DOHH2 (cell line): ENCODE data around the gene WNT2.

Source experiments
- EZH2phosphoT487 ChIP-seq: fragments of 200-600 bp; sonication (generic); IDR thresholded peaks from 2 replicates; pipeline ENCODE4 v1.6.1; 2017; ENCODE audit warnings: borderline replicate concordance, mild to moderate bottlenecking, antibody characterized with exemption, low read length, moderate library complexity, mixed read lengths
- TF ChIP-seq, protein P1 (sequence below): fragments of 200-600 bp; sonication (generic); IDR thresholded peaks from one replicate; pipeline ENCODE4 v1.5.1; 2014; ENCODE audit warnings: antibody characterized with exemption, mild to moderate bottlenecking, low read depth, low read length; ENCODE audit not compliant: poor library complexity, severe bottlenecking

DNA sequence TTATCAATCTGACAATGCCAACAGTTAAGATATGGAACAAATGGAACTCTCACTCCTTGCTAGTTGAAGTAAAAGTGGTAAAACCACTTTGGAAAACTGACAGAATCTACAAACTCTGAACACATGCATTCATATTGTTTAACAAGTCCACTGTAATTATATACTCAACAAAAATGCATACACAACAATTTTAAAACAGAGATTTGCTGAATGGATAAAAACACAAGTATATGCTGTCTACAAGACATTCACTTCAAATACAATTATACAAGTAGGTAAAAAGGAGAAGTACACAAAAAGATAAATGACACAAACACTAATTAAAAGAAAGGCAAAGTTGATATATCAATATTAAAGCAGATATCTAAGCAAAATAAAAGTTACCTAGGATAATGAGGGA lies 9.2 kb upstream of the WNT2 start:
- TF ChIP-seq, protein P1, sequence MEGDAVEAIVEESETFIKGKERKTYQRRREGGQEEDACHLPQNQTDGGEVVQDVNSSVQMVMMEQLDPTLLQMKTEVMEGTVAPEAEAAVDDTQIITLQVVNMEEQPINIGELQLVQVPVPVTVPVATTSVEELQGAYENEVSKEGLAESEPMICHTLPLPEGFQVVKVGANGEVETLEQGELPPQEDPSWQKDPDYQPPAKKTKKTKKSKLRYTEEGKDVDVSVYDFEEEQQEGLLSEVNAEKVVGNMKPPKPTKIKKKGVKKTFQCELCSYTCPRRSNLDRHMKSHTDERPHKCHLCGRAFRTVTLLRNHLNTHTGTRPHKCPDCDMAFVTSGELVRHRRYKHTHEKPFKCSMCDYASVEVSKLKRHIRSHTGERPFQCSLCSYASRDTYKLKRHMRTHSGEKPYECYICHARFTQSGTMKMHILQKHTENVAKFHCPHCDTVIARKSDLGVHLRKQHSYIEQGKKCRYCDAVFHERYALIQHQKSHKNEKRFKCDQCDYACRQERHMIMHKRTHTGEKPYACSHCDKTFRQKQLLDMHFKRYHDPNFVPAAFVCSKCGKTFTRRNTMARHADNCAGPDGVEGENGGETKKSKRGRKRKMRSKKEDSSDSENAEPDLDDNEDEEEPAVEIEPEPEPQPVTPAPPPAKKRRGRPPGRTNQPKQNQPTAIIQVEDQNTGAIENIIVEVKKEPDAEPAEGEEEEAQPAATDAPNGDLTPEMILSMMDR: no peak
- TF ChIP-seq EZH2phosphoT487: no peak
